ENCODE measurements around the gene RIMS3. TPM values are rescaled to one million over a fixed set of nuclear protein-coding genes. Genes with fewer than 3 reads are reported as not detected.

The RIMS3 gene
- total RNA-seq, 1 experiment from 2014 or later, result 19.8 TPM

DNA sequence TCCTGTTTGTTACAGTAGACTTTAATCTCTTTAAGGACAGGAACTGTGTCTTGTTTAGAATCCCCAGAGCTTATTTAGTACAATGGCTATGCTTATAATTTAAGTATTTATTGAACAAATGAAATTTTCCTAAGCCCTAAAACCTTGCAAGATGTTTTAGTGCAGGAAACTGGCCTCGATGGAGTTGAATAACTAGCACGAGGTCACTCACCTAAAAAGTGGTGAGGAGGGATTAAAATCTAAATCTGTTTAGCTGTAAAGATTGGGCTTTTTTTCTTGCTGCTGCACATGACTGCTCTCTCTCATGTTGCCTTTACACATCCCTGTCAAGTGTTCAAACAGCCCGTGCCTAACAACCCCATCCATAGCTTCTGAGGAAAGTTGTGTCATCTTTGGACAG, 36.2 kb upstream of the RIMS3 start:
- Mint-ChIP-seq H3K4me1 (peaks cover 34% of the 10 kb centered on the region), H3K4me3 (no peak overlapping the region), H3K27ac (peak overlapping the region; percentile 51; the same call in 1 of the 2 replicates), H3K9me3 (no peaks in the 10 kb centered on the region), H3K36me3 (no peaks in the 10 kb centered on the region), H3K27me3 (ENCODE audit: low read depth) (no peaks in the 10 kb centered on the region)
- ATAC-seq (no peak), DNase-seq (ENCODE audit: low spot score) (no peak)
- ChIA-PET CTCF (no interaction called here), POLR2A (interaction anchor here (5.8 kb wide), 1 partner anchor 10 kb away, joined by 29 read pairs; the partner anchor contains the start of gene NFYC)
- TF ChIP-seq NR2C2 (CRISPR knock-in tag; IDR thresholded peaks at IDR 0.05), result no peak
- TF ChIP-seq, protein P1, sequence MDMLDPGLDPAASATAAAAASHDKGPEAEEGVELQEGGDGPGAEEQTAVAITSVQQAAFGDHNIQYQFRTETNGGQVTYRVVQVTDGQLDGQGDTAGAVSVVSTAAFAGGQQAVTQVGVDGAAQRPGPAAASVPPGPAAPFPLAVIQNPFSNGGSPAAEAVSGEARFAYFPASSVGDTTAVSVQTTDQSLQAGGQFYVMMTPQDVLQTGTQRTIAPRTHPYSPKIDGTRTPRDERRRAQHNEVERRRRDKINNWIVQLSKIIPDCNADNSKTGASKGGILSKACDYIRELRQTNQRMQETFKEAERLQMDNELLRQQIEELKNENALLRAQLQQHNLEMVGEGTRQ (CRISPR knock-in tag; IDR thresholded peaks at IDR 0.05), result no peak

DNA sequence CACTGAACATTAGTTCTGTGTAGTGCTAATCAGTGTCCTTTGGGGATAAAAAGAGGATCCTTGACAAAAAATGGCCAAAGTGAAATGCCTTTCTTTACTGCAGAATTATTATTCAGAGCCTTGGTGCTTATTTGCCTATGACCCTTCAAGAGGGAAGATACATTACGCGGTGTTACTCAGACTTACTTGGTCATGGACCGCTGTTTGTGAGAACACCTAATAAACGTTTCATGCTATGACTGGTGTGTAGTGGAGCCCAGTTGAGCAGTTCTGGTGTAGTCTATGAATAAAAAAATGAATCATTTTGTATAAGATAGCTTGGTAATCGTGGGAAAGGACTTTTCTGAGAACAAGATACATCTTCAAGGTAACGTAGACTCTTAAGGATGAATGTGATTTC, 34.3 kb upstream of the RIMS3 start:
- DNase-seq (ENCODE audit: low spot score) (no peak), ATAC-seq (no peak)
- POLR2A ChIA-PET, result interaction anchor here (1.1 to 5.8 kb wide), 2 partner anchors 8 to 9 kb away, joined by 4 to 29 read pairs; partner anchors contain the start of gene NFYC
- H3K4me1 Mint-ChIP-seq, result peaks cover 45% of the 10 kb centered on the region
- H3K27me3 Mint-ChIP-seq (ENCODE audit: low read depth), result no peaks in the 10 kb centered on the region
- no peaks in the 10 kb centered on the region for H3K36me3 Mint-ChIP-seq
- no peak overlapping the region for H3K27ac Mint-ChIP-seq
- no peak overlapping the region for H3K4me3 Mint-ChIP-seq
- TF ChIP-seq TEAD4 (CRISPR knock-in tag; IDR thresholded peaks at IDR 0.05) (no peak), ZNF416 (CRISPR knock-in tag; IDR thresholded peaks at IDR 0.05) (no peak), SOX15 (CRISPR knock-in tag; IDR thresholded peaks at IDR 0.05) (no peak)
- TF ChIP-seq, protein P2, sequence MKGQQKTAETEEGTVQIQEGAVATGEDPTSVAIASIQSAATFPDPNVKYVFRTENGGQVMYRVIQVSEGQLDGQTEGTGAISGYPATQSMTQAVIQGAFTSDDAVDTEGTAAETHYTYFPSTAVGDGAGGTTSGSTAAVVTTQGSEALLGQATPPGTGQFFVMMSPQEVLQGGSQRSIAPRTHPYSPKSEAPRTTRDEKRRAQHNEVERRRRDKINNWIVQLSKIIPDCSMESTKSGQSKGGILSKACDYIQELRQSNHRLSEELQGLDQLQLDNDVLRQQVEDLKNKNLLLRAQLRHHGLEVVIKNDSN (CRISPR knock-in tag; IDR thresholded peaks at IDR 0.05), result no peak
- CTCF ChIA-PET, result interaction anchor here (1.5 kb wide), 1 partner anchor 8 kb away, joined by 4 read pairs; the partner anchor contains the start of gene NFYC
- H3K9me3 Mint-ChIP-seq, result no peaks in the 10 kb centered on the region

DNA sequence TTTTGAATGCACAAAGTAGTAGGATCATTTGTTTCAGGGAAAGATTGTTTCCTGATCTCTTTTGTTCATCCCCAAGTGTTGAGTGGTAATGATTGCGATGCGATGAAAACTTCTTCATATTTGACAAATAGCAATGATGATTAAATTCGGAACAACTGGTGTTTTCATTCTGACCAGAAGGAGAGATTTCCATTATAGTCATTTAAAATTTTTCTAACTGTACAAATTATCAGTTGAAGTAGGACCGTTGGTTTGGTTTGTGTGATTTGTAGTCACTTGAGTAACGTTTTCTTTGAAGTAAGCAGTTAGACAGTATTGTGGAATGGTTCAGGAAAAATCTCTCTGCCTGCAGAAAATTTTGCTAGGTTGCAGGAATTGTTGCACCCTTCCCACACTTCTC, 32.0 kb upstream of the RIMS3 start:
- peak overlapping the region; percentile 92 for H3K27ac Mint-ChIP-seq
- no peaks in the 10 kb centered on the region for H3K36me3 Mint-ChIP-seq
- H3K27me3 Mint-ChIP-seq (ENCODE audit: low read depth), result no peaks in the 10 kb centered on the region
- TF ChIP-seq, protein P3, sequence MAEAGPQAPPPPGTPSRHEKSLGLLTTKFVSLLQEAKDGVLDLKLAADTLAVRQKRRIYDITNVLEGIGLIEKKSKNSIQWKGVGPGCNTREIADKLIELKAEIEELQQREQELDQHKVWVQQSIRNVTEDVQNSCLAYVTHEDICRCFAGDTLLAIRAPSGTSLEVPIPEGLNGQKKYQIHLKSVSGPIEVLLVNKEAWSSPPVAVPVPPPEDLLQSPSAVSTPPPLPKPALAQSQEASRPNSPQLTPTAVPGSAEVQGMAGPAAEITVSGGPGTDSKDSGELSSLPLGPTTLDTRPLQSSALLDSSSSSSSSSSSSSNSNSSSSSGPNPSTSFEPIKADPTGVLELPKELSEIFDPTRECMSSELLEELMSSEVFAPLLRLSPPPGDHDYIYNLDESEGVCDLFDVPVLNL (CRISPR knock-in tag; IDR thresholded peaks at IDR 0.05; ENCODE audit: borderline replicate concordance, low read depth), result no peak
- no peak for TF ChIP-seq JUN (CRISPR knock-in tag; IDR thresholded peaks at IDR 0.05)
- TF ChIP-seq, protein P4, sequence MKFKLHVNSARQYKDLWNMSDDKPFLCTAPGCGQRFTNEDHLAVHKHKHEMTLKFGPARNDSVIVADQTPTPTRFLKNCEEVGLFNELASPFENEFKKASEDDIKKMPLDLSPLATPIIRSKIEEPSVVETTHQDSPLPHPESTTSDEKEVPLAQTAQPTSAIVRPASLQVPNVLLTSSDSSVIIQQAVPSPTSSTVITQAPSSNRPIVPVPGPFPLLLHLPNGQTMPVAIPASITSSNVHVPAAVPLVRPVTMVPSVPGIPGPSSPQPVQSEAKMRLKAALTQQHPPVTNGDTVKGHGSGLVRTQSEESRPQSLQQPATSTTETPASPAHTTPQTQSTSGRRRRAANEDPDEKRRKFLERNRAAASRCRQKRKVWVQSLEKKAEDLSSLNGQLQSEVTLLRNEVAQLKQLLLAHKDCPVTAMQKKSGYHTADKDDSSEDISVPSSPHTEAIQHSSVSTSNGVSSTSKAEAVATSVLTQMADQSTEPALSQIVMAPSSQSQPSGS (CRISPR knock-in tag; IDR thresholded peaks at IDR 0.05; ENCODE audit: borderline replicate concordance, low read depth), result no peak
- TF ChIP-seq ELF4 (CRISPR knock-in tag; IDR thresholded peaks at IDR 0.05; ENCODE audit: low read depth), result no peak
- no peak for TF ChIP-seq SMAD4 (CRISPR knock-in tag; IDR thresholded peaks at IDR 0.05)
- no peak for TF ChIP-seq ZNF423 (CRISPR knock-in tag; IDR thresholded peaks at IDR 0.05)
- no peak for TF ChIP-seq ZNF396 (CRISPR knock-in tag; IDR thresholded peaks at IDR 0.05; ENCODE audit: borderline replicate concordance)
- no peaks in the 10 kb centered on the region for H3K9me3 Mint-ChIP-seq
- ATAC-seq (no peak), DNase-seq (ENCODE audit: low spot score) (no peak)
- CTCF ChIA-PET, result no interaction called here
- H3K4me1 Mint-ChIP-seq, result peaks cover 50% of the 10 kb centered on the region
- POLR2A ChIA-PET, result no interaction called here
- H3K4me3 Mint-ChIP-seq, result no peak overlapping the region

DNA sequence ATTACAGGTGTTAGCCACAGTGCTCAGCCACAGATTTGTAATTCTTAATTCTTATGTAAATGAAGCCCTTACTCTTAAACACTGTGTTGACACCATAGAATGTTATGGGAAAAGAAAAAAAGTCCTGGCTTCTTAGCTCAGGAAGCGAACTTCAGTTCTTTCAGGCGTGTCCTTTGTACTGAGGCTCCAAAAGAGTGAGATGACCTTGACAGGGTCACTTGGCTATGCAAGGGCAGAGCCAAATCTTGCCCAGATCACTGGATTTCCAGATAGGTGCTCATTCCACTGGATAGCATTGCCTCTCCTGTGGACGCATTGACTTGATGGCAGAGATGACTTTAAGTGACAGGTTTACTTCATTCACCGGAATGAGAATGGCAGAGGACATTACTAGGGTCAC, 30.8 kb upstream of the RIMS3 start:
- ATAC-seq, result no peak
- Mint-ChIP-seq H3K27me3 (ENCODE audit: low read depth) (no peaks in the 10 kb centered on the region), H3K4me1 (peaks cover 50% of the 10 kb centered on the region), H3K36me3 (no peaks in the 10 kb centered on the region), H3K4me3 (no peak overlapping the region), H3K9me3 (no peaks in the 10 kb centered on the region), H3K27ac (peak overlapping the region; percentile 92)
- TF ChIP-seq ESRRA (CRISPR knock-in tag; IDR thresholded peaks at IDR 0.05; ENCODE audit: borderline replicate concordance), result 0 out of 2 replicates have a peak, but pooled peaks have one; percentile 31
- no peak for TF ChIP-seq ZNF232 (CRISPR knock-in tag; IDR thresholded peaks at IDR 0.05)
- POLR2A ChIA-PET, result no interaction called here
- CTCF ChIA-PET, result no interaction called here
- no peak for DNase-seq (ENCODE audit: low spot score)

Measured in WTC11 (cell line).